ENCODE data around the gene GPR158. TPM values are rescaled to one million over a fixed set of nuclear protein-coding genes. Genes with fewer than 3 reads are reported as not detected.

Gene GPR158
- total RNA-seq, 1 experiment from 2014 or later: 0.24 TPM

- H4K91ac ChIP-seq (ENCODE audit: insufficient read length, low read depth, low read length): no peak overlapping the region
- H3K56ac ChIP-seq (ENCODE audit: insufficient read length, low read depth, low read length): no peak overlapping the region
- H3K4me1 ChIP-seq (ENCODE audit: insufficient read depth, low read length): no peaks in the 10 kb centered on the region
- H3K27ac Mint-ChIP-seq: no peak overlapping the region
- no peaks in the 10 kb centered on the region for H3K23me2 ChIP-seq (ENCODE audit: insufficient read length, low read depth, low read length, poor library complexity, severe bottlenecking)
- H2BK20ac ChIP-seq (ENCODE audit: low read depth, low read length, poor library complexity, severe bottlenecking): no peak overlapping the region
- no CpG with 5 or more reads among the region's 1 CpG for WGBS (ENCODE audit: extremely low coverage, insufficient read length, low lambda C conversion rate)
- no peaks in the 10 kb centered on the region for H3K79me1 ChIP-seq (ENCODE audit: insufficient read depth, low read depth, low read length, poor library complexity, severe bottlenecking)
- H3K4me1 Mint-ChIP-seq: peaks cover 7 to 8% of the 10 kb centered on the region in 2 experiments; a peak in 2 of 4 replicates
- no peak overlapping the region for H3K23ac ChIP-seq (ENCODE audit: insufficient read length, low read depth, low read length)
- no peak overlapping the region for H2AFZ ChIP-seq (ENCODE audit: low read length)
- H3K14ac ChIP-seq (ENCODE audit: insufficient read depth, low read length): no peak overlapping the region
- no peak overlapping the region for H2BK120ac ChIP-seq (ENCODE audit: low read depth, low read length, poor library complexity, severe bottlenecking)
- no peak overlapping the region for H4K8ac ChIP-seq (replicated peaks; ENCODE audit: insufficient read length, low read depth, low read length)
- H3K4ac ChIP-seq (ENCODE audit: low read depth, low read length): no peak overlapping the region
- no peak overlapping the region for H2BK15ac ChIP-seq (ENCODE audit: low read depth, low read length)
- peaks cover 13 to 14% of the 10 kb centered on the region in 2 experiments for H3K9me3 Mint-ChIP-seq
- no peak overlapping the region for H4K5ac ChIP-seq (ENCODE audit: insufficient read length, low read depth, low read length)
- no peak for DNase-seq
- H3K9me3 ChIP-seq (ENCODE audit: control insufficient read depth, low read depth, low read length): no peaks in the 10 kb centered on the region
- no peaks in the 10 kb centered on the region for H3K27me3 ChIP-seq (ENCODE audit: insufficient read depth, low read length)
- H3K18ac ChIP-seq (ENCODE audit: insufficient read length, low read depth, low read length): no peak overlapping the region
- no peak overlapping the region for H3K9ac ChIP-seq (ENCODE audit: extremely low read depth, insufficient read length, low read length)
- H2BK12ac ChIP-seq (ENCODE audit: insufficient read length, low read depth, low read length): no peak overlapping the region
- H2BK5ac ChIP-seq (ENCODE audit: insufficient read length, low read length): no peak overlapping the region
- H3K36me3 Mint-ChIP-seq (ENCODE audit: insufficient read depth in 1 of 3, low read depth in 3 of 3): peaks cover 6 to 16% (median 7%) of the 10 kb centered on the region in 3 experiments
- no peaks in the 10 kb centered on the region for H4K20me1 ChIP-seq (ENCODE audit: control insufficient read depth, insufficient read depth, insufficient read length)
- no peaks in the 10 kb centered on the region for H3K79me2 ChIP-seq (ENCODE audit: insufficient read depth, low read length)
- H2AK5ac ChIP-seq (ENCODE audit: insufficient read length, low read length): no peak overlapping the region
- no peak overlapping the region for H3K4me3 Mint-ChIP-seq
- no peaks in the 10 kb centered on the region; the same call in 1 of the 2 replicates for H3K27me3 Mint-ChIP-seq (ENCODE audit: low read depth)
- H3K27ac ChIP-seq (ENCODE audit: insufficient read length, low read depth, low read length): no peak overlapping the region
- no peak overlapping the region for H3T11ph ChIP-seq (ENCODE audit: low read length)
- no peak for TF ChIP-seq CTCF (conservative IDR thresholded peaks at IDR 0.05)
- no peak overlapping the region for H3K4me2 ChIP-seq (ENCODE audit: insufficient read depth, insufficient read length, low read length)
Observed at GRCh38 chr10:25306386-25306785, 131.6 kb downstream of the GPR158 start.
